Measurements from ENCODE around the gene LYZL6.

Gene LYZL6, protein sequence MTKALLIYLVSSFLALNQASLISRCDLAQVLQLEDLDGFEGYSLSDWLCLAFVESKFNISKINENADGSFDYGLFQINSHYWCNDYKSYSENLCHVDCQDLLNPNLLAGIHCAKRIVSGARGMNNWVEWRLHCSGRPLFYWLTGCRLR

DNA sequence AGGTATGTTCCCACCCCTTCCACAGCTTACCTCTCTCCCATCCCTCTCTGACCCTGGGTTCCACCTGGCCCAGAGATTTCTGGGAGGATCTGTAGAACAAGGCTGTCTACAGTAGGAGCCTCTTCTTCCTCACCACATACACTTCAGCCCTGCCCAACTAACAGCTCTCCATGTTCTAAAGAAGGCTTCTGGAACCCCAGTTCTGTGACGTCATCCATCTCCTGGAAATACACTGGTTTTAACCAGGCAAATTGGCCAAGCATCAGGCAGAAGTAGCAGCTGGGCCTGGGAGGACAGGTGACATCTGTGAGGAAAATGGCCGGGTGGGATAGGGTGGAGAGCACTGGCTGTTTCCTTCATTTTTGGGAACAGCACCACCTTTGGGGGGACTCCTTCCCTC, at the start of gene LYZL6:
Gene LYZL6 (minus strand): TSS at position 177 of the 400 bp plus-strand sequence. CDS start 4,357 bp downstream, outside the sequence.
- DNase-seq (ENCODE audit: low spot score), result no peak

DNA sequence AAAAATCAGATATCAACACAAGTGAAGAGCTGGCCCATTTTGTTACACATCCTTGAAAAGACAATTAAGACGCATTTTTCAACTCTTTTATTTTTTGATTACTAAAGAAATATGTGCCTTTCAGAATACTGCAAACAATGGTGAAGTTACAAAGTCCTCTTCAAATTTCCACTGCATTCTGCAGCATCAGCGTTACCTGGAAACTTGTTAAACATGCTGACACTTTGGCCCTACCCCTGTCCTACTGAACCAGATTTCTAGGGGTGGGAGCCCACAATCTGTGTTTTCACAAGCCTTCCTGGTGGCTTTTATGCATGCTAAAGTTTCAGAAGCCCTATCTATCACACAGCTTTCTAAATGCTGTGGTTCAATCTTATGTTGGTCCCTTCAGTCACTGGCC, 47.6 kb upstream of the LYZL6 start:
- no peak for DNase-seq (ENCODE audit: low spot score)

DNA sequence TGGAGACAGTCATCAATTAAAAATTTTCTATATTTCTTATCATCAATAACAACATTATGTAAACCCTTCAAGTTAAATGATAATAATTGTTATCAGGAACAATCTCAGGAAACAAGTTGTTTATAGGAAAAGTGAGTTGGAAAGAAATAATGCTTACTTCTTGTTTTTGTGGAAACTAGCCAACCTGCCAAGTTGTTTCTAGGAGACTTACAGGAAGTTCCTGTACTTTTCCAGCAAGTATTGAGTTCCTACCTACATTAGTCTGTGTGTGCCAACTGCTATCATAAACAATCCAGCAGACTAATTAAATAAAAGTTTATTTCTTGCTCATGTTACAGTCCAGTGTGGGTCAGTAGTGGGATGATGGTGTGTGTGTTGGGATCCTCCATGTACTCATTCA, 44.7 kb upstream of the LYZL6 start:
- no peak for DNase-seq (ENCODE audit: low spot score)

DNA sequence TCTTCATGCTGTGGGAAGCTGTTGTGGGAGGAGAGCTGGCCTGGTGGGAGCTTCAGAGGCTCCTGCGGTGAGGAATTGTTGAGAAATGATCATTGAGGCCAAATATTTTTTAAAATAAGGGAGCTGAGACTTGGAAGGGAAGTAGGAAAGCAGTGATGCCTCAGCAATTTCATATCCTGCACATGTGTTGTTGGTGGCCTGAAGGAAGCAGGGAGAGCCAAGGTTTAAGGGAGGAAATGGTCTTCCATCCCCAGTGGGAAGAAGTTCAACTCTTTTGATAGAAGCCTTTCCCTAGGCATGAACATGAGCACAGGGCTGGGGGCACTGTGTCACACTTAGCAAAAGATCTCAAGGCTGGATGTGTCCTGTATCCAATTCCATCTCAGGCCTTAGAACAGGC, 43.1 kb upstream of the LYZL6 start, which contains the start of gene CCL14:
Gene CCL14 (minus strand): TSS at position 87 of the 400 bp plus-strand sequence. CDS start 80 bp downstream, at position 7.
- no peak for DNase-seq (ENCODE audit: low spot score)

DNA sequence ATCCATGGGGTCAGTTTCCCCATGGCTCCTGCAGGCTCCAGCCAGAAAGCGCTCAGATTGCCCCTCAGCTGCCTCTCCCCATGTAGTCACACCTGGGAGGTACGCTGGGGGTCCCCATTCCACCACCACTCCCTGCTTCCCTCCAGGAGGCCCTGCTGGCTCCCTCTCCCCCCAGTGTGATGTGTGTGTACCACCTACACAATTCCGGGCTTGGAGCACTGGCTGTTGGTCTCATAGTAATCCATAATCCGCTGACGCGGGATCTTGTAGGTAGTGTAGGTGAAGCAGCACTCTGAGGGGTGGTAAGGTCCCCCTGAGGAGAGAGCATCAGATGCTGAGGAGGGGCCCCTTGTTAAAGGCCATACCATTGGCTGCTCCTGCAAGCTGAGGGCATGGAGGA, 40.6 kb upstream of the LYZL6 start:
- no peak for DNase-seq (ENCODE audit: low spot score)

DNA sequence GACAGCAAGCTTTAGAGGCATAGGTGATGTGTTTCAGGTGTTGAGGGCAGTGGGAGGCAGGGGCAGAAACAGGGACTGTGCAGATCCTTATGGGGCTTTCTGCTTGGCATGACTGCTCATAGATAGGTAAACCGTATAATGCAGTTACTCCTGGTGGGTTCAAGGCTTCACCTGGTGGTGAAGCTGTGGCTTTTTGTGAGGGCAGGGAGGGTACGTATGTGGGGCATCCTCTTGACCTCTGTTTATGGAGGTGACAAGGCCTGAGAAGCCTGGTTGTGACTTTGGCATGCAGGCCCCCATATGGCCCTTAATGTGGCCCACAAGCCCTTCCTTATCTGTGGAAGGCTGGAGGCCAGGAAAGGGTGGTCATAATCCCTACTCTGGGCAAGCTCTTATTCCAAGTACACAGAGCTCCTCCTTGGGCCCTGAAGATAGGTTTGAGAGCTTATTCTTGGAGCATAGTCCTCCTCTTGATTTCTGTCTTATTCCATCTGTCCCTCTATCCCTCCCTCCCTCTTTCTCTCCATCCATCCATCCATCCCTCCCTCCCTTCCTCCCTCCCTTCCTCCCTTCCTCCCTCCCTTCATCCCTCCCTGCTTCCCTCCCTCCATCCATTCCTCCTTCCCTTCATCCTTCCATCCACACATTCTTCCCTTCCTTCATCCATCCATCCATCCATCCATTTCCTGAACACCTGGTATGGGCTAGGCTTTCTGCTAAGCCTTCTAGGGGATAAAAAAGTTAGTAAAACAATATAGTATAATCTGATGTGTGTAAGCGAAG, 39.1 kb upstream of the LYZL6 start:
- no peak for DNase-seq (ENCODE audit: low spot score)

DNA sequence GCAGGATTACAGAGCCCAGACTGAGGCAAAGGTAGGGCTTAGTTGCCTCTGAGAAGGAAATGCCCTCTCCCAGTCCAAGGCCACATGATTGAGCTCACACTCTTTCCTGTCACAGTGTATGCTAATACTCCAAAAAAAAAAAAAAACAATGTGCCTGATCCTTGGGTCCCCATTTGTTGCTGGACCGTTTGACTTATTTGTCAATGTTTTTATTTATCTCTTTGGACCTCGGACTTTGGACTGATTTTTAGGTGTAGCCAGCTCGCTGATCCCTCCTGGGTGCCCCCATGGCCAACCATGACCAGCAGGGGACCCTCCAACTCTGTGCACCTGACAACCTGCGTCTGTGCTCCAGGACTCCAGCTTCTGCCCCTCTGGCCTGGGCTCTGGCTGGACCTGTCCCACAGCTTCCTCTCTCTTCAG, 38.4 kb upstream of the LYZL6 start:
- peak; percentile 11 for DNase-seq (ENCODE audit: low spot score)

DNA sequence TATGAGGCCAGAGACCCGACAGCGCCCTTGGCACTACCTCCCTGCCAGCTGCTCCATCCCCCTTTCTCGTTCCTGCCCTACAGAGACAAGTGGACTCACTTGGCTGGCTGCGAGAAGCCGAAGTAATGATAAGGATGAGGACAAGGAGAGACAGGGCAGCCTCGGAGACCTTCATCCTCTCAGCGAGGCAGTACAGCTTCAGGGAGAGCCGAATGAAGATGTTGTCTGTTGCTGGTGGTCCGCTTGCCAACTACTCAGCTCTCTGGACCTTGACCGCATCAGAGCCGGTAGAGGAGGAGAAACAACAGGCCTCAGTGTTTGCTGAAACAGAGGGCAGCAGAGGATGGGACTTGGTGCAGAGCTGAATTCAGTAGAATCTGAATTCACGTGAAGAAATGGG, 37.7 kb upstream of the LYZL6 start, which contains the start of gene CCL16:
Gene CCL16 (minus strand): TSS at position 252 of the 400 bp plus-strand sequence. CDS start 77 bp downstream, at position 175.
- no peak for DNase-seq (ENCODE audit: low spot score)

DNA sequence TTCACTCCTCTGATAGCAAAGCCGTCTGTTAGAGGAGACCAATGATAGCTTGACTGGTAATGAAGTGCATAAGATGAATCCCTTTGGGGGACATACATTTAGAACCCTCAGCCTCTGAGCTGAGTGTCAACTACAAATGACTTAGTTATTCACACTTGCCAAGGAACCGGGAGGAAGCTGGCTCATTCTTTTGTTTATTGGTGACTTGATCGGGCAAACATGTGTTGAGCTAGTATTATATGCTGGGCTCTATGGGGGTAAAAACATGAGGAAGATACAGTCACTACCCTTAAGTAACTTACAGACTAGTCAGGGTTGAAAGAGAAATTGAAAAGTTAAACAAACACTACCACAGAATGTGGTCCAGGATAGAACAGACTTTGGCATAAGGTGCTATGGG, 34.8 kb upstream of the LYZL6 start:
- no peak for DNase-seq (ENCODE audit: low spot score)

DNA sequence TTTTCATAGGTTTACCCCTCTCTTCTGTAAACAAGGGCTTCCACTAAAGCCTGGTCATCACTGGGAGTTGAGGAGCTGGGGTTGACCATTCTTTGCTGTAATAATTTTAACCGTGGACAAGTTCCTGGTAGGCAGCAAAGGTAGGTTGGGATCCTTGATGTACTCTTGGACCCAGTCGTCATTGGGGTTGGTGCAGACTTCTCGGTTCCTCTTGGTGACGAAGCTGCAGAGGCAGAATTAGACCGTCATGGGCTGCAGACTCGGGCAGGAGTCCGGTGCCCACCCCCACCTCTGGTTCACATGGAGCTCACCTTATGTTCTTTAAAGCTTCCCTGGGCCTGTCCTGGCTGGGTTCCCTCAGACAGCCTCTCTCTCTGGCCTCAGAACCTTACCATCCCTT, 34.0 kb upstream of the LYZL6 start:
- no peak for DNase-seq (ENCODE audit: low spot score)

DNA sequence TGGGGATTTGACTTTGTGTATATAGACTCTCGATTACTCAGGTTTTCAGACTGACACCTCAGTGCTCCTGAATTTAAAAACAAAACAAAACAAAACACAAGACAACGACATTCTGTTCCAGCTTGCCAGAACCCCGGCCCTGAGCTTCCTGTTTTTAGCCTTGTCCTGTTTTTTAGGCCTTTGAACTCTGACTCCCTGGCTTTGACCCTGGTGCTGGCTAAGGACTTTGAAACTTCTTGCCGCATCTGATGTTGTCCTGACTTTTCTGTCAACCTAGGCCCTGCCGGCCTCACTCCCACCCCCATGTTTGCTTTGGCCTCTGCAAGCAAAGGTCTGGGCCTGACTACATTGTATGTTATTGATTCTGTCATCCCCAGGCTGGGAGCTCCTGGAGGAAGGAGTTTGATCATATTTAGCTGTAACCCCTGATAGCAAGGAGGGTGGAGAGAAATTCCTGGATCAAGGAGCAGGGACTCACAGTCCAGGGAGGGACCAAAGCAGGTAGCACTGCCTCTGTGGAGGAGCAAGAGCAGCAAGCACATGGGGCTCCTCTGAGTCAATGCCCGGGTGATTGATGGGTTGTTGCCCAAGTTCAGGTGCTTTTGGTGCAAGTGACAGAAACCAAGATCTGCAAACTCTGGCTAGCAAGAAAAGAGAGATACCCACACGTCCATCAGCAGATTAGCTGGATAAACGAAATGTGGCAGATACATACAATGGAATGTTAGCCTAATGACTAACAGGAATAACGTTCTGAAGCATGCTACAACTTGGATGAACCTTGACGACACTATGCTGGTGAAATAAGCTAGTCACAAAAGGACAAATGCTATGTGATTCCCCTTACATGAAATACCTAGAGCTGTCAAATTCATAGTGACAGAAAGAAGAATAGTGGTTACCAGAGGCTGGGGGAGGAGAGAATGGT, 30.1 kb upstream of the LYZL6 start:
- no peak for DNase-seq (ENCODE audit: low spot score)

DNA sequence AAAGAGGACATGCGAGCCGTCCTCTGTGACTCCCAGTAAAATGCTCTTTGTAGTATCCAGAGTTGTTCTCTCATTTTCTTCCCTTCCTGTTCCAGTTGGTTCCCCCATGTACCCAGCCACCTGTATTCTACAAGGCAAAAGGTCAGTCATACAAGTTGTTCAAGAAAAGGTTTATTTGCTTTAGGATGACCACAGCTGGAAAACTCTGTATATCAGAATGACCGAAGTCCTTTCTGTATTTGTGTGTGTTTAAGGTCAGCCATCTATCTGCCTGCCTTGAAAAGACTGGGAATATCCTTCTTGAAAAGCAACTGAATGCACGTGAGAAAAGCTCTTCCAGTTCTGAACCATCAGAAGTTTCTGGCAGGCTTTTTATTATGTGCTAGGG, 29.4 kb upstream of the LYZL6 start:
- no peak for DNase-seq (ENCODE audit: low spot score)

DNA sequence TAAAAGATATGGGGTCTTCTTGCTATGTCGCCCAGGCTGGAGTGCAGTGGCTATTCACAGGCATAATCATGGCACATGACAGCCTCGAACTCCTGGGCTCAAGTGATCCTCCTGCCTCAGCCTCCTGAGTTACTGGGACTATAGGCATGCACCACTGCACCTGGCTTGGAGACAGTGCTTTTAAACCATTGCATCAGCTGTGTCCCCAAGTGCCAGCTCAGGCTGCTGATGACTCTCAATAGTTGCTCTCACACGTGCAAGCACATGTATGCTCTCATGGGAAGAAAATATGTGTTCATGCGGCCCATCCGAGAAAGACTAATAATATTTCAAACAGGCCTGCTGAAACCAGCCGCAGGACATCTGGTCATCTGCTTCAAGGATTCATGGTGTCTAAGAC, 29.0 kb upstream of the LYZL6 start:
- no peak for DNase-seq (ENCODE audit: low spot score)

DNA sequence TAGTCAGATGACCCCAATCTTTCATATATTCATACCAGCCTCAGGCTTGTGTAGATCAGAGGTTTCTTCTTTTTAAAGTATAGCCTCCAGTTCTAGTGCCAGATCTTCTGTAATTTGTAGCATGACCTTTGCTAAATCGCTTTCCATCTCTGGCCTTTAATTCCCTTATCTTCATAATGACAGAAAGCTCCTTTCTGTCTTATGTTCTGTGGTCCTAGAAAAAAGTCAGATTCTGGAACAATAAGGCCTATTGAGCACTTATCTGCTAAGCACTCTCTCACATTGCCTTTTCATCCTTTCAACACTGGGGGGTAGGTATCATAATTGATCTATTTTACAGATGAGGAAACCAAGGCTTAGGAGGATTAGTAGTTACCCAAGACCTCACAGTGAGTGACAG, 28.6 kb upstream of the LYZL6 start:
- no peak for DNase-seq (ENCODE audit: low spot score)

DNA sequence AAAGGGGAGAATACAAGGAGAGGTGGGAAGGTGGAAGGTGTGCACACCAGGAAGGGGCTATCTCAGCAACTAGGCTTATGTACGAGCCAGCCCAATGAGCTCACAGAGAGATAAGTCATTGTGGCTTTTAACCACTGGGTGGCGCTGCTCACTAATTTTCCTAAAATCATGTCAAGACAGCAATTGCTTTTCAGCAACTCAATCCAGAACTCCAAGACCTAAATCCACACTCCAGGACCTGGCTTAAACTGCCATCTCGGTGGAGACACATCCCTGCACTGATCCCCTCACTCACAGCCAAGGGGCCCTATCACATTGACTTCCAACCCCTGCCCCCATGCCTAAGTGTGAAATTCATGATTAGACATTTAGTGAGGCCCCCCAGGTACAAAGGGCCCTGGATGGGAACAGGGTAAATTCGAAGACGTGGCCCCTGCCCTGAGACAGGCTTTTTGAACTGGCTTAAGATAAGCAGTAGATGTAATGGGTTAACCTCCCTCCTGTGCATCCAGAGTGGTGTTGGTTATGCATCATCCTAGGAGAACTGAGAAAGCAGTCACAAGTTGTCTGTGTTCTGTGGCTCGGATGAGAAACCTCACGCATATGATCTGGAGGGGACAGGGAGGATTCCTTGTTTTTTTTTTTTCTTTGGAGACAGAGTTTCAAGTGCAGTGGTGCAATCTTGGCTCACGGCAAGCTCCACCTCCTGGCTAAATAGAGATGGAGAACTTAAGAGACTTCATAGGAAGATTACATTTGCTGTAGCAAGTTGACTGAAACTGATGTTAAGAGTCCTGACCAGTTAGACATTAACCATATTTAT, 26.3 kb upstream of the LYZL6 start:
- DNase-seq (ENCODE audit: low spot score), result peak; percentile 64

DNA sequence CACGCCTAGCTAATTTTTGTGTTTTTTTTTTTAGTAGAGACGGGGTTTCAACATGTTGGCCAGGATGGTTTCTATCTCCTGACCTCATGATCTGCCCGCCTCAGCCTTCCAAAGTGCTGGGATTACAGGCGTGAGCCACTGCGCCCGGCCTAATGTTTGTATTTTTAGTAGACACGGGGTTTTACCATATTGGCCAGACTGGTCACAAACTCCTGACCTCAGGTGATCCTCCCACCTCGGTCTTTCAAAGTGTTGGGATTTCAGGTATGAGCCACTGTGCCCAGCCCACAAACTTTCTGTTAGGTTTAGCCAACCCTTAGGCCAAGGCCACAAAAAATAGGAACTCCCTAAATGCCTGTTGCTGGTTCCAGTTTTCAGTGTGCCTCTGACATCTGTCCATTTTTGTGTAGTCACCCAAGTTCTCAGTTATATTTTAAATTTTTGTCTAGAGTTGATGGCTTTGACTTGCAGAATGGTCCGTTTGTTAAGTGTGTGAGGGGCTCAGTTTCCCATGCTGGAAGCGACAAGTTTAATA, 25.1 kb upstream of the LYZL6 start:
- DNase-seq (ENCODE audit: low spot score), result no peak

DNA sequence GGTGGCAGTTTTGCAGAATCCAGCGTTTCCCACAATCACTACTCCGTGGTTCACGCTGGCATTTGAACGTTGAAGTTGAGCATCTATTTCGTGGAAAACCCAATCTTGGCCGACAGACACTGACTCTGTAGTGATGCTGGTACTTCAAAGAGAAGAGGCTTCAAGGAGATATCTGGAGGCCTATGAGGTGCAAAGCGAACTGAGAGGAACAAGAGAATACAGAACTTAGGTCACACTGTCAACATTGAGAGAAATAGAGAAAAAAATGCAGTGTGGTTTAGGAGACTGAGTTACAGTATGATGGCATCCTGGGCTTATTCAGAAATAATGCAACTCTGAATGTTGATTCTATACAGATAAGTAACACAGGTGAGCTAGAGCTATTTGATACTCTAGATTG, 21.8 kb upstream of the LYZL6 start:
- no peak for DNase-seq (ENCODE audit: low spot score)

DNA sequence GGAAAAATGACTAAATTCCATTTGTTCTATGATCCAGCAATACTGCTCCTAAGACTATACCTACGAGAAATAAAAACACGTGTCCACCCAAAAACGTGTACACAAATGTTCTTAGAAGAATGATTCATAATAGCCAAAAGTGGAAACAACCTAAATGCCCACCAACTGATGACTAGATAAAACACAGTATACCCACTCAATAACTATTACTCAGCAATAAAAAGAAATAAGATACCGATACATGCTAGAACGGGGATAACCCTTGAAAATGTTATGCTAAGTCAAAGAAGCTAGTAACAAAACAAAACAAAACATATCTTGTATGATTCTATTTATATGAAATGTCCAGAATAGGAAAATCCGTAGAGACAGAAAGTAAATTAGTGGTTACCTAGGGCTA, 20.1 kb upstream of the LYZL6 start:
- DNase-seq (ENCODE audit: low spot score), result no peak

DNA sequence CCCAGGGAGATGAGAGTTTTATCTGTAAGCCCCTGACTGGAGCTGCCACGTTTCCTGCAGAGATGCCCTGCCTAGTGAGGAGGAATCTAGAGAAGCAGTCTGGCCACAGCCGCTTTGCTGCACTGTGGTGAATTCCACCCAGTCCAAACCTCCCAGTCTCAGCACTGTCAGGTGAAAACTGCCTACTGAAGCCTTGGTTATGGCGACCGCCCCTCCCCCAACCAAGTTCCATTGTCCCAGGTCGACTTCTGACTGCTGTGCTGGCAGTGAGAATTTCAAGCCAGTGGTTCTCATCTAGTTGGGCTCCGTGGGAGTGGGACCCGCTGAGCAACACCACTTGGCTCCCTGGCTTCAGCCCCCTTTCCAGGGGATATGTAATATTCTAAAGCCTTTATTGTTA, 10.2 kb upstream of the LYZL6 start:
- DNase-seq (ENCODE audit: low spot score), result no peak

DNA sequence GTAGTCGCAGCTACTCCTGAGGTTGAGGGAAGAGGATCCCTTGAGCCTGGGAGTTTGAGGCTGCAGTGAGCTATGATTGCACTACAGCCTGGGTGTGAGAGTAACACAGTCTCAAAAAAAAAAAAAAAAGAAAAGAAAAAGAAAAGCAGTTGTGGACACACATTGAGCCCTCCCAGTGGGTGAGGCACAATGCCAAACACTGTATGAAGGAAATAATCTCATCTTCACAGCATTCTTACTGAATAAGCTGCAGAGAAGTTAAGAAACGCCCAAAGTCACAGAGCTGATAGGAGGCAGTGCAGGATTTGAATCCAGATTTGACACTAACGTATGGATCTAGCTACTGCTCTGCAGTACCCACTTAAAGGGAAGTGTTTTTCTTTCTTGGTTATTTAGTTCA, 5.9 kb upstream of the LYZL6 start:
- no peak for DNase-seq (ENCODE audit: low spot score)

DNA sequence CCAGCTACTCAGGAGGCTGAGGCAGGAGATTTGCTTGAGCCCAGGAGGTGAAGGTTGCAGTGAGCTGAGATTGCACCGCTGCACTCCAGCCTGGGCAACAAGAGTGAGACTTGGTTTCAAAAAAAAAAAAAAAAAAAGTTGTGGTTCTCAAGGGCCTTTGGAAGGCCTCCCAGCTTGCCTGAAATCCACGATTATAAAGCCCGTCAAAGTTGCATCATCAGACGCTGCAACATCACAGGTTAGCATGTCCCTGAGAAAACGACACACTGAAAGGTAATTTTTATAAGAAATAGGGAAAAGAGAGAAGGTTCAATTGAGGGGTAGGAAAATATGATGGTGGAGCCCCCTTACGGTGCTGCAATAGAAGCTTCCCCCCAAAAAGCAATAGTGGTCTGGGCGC, 4.6 kb upstream of the LYZL6 start:
- no peak for DNase-seq (ENCODE audit: low spot score)

All from SW480 (cell line).